Stimulated activated CD8-positive, alpha-beta memory T cell treated with anti-CD3 and anti-CD28 coated beads, Interleukin-4, amount 100 ng/mL, for 48 hours (primary cell): Measurements from ENCODE around the gene ABHD2.
"Not testable (repeated sequence)": the region's sequence is repeated elsewhere in the genome, so short reads cannot be mapped to it uniquely, and the experiment has no call there.

ENCODE experiments used
- DNase-seq: peaks from one replicate; pipeline ENCODE4 v3.0.0-alpha.2; 2020

Gene ABHD2

DNA sequence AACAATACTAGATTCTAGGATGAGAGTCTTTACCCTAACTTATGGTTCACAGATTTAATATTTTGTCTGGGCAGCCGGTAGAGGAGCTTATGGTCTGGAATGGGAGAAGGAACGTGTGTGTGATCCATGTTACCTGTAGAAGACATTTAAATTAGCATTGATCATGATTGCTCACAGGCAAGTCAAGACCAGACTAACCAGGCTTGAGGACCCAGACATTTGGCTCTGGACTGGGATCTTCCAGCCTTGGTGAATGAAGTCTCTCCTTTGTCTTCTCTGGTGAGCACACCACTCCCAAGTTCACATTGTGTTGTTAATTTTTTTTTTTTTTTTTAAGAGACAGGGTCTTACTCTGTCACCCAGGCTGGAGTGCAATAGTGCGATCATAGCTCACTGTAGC lies 11.7 kb downstream of the ABHD2 start:
- no peak for DNase-seq

DNA sequence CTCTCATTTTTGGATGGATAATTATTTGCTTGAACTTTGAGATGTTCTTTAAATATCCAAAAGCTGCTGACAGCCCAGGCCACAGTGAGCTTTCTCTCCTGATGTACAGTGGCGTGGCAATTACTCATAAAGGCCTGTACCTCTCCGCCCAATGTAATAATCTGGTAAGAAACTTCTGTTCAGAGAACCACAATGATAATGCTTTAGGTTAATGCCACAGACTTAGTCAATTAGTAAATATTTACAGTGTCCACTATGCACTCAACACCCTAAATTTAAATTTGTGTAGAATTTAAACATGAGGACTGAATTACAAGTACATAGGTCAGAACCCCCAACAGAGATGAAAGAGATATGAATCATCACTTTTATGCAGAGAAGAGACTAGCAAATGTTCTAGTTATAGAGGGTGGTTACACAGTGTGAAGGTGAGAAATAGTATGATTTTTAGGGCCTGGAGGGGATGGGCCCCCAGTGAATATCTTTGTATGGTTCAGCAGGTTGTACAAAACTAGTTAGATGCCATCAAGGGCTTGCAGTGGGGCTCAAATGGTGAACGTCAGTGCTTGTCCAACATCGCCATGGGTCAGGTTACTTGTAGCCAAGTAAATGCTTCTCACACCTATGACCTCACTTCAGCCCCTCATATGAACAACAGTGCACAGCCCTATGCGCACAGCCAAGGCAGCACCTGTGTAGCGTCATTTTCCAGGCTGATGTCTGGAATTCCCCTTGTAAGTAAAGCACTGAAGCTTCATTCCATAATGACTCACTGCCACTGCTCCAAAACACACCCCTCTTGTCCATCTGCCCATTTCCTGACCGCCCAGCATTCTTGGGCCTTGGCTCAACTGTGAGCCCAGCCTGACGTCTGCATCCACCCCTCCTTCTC lies 13.3 kb downstream of the ABHD2 start:
- no peak for DNase-seq

DNA sequence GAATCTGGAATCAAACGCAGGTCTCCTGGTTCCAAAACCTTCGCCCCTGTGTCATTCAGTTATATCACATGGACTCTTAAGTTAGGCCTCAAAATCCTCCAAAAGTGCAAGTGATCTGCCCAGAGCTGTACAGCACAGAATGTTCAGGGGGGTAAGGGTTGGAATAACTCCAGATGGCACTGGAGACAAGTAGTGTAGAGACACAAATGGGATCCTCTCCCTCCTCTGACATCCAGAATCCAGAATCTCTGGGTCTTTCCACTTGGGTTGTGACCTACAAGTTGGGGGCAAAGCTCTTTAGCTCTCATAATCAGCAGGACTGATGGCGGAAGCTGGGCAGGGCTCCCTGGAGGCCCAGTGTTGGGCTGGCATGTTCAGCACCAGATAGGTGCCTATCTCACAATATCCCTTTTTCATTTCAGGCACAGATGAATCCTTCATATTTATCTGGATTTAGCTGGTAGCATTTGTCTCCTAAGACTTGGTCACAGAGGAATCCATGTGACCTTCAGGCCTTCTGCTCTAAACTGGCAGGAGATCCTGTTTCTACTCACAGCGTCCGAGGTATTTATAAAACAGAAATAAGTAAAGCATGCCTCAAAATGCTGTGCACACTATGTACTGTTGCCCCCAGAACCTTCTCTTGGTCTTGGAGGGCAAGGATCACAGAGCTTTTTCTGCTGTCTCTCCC lies 15.4 kb downstream of the ABHD2 start:
- DNase-seq, result no peak

DNA sequence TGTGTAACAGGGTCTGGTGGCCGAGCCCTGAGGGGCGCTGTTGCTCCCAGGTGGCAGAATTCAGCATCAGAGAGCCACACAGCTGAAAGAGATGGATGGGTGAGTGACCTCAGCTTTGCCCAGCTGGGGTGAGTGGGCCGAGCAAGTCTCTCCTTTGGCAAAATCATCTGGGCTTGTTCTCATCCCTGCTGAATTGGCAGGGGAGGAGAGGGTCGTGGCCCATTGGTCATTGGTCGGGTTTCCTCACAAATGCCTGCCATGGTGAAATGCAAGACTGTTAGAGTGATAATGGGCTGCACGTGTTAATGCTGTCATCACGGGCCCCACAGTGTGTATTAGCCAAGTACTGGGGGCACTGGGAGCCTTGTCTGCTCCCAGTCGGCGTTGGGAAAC lies 15.9 kb downstream of the ABHD2 start:
- DNase-seq, result no peak

DNA sequence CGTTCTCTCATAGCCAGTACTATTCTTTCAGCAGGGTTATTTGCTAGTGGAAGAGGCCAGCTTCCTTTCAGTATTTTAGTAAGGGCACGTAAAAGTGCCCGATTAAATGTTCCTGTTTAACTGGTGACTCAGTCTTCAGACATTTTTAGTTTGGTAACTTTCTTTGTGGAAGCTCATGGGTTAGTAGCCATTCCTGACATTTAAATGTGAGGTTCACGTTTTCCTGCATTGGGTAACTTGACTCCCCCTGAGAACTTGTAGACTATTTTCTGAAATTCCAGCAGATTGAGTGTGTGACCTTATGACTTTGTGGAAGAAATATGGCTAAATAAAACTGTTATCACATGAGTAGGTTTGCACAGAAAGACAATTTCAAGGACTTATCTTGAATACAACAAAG lies 16.9 kb downstream of the ABHD2 start:
- no peak for DNase-seq

DNA sequence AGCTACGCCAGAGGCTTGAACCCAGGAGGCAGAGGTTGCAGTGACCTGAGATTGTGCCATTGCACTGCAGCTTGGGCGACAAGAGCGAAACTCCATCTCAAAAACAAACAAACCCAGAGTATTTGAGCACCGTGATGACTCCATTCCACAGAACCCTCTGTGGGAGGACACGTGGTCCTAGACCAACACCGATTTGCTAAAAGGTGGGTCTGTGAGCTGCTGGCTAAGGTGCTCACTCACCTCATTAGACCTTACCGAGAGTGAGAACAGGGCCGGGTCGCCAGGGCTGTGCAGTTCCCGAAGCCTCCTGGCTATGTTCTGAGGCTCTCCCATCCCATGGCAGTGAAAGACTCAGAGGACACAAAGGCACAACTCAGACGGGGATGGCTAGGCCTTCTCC lies 17.9 kb downstream of the ABHD2 start:
- DNase-seq, result no peak

DNA sequence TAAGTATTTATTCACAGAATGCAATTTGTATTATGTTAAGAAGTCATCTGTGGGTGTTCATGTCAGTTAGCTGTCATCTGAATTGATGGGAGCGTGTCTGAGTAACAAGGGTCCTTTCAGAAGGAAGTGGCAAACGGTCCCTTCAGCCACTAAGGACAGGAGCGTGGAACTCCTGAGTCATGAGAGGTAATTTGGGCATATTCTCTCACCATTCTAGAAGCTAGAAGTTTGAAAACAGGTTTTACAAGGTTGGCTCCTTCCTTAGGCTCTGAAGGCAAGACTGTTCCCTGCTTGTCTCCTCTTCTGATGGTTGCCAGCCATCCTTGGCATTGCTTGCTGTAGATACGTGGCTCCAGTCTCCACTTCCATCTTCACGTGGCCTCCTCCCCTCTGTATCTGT lies 19.7 kb downstream of the ABHD2 start:
- DNase-seq, result no peak

DNA sequence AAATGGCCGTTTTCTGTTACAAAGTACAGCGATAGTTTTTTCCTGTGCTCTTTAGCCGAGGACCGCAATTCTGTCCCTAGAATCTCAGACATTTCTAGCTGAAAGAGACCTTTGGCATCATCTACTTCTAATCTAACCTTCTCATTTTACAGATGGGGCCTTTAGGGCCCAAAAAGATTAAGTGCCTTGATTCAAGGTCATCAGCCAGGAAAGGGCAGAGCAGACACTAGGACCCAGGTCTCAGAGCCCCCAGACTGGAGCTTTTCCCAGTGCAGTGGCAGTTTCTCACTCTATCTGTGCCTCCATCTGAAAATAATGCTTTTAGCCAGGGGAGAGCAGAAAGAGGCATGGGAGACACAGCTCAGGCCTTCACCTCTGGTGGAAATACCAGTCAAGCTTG lies 20.6 kb downstream of the ABHD2 start:
- no peak for DNase-seq

DNA sequence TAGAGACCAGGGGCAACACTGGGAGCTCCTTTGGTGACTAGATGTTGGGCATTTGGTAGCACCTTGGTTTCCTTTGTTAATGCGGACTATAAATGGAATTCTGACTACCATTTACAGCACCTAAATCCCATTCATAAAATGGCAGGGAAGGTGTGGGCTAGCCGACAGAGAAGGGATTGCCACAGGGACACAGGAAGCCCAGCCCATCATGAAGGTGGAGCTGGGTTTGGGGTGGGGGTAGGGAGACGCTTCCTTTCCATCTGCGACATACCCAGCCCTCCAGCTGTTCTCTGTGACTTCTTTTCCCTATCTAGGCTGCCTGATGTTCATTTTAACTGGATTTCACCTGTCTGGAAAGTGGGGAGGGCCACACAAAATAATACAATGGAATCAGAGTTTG lies 21.0 kb downstream of the ABHD2 start:
- DNase-seq, result no peak

DNA sequence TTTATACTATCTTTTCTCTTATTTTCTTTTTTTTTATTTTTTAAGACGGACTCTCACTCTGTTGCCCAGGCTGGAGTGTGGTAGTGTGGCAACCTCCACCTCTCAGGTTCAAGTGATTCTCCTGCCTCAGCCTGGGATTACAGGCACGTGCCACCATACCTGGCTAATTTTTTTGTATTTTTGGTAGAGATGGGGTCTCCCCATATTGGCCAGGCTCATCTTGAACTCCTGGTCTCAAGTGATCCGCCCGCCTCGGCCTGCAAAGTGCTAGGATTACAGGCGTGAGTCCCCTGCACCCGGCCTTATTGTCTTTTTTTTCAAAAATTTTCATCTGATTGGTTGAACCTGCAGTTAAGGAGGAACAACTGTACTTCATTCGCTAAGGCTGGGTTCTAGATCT lies 21.8 kb downstream of the ABHD2 start:
- DNase-seq, result no peak

DNA sequence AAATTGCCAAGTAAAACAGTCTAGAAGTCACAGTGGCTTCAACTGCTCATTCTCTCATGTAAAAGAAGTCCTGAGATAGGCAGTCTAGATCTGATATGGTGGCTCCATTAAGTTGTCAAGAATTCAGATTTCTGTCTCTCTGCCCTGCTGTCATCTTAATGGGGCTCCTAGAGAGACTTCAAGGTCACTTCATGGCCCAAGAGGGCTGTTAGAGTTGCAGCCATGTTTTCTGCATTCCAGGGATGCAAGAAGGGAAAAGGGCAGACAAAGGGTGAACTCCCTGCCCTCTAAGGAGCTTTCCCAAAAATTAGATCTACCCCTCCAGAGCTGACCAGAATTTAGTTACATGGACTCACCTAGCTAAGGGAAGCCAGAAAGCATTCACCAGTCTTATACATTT lies 23.1 kb downstream of the ABHD2 start:
- no peak for DNase-seq

DNA sequence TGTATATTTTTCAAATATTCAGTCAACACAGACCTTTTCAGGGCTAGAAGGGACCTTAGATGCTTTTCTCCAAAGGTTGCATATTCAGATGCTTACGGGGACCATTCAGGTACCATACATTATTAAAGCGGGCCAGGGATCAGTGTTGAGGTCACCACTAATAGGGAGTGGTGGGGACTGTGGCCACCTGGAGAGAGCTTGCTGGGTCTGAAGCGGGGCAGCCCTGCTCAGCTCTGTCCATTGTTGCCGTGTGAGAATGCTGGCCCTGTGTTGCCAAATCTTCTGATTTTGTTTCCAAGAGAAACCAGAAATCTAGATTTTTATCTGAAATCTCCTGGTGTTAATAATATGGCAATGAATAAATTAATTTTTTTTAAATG lies 23.7 kb downstream of the ABHD2 start:
- no peak for DNase-seq

DNA sequence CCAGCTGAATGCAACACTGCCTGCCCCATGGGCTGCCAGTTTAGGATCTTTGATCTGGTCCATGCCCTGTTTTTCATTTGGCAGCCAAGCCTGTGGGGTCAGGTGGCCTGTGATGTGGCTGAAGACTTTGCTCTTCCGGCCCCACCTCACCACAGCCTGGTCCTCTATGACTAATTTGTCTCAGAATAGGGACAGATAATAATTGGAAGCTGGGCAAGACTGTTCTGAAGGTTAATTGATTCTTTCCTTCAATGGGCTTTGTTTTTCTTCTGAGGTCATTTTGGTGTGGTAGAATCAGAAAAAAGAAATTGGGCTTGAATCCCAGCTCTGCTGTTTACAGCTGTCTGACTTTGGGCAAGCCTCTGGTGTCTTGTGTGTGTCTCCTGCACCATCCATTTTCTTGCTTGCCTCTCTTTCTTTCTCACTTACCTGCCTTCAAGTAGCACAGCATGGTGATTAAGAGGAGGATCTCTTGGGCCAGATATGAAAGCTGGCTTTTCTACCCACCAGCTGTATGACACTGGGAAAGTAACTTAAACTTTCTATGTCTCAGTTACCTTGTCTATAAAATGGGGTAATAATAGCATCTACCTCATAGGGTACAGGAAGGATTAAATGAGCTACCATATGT lies 24.2 kb downstream of the ABHD2 start:
- no peak for DNase-seq

DNA sequence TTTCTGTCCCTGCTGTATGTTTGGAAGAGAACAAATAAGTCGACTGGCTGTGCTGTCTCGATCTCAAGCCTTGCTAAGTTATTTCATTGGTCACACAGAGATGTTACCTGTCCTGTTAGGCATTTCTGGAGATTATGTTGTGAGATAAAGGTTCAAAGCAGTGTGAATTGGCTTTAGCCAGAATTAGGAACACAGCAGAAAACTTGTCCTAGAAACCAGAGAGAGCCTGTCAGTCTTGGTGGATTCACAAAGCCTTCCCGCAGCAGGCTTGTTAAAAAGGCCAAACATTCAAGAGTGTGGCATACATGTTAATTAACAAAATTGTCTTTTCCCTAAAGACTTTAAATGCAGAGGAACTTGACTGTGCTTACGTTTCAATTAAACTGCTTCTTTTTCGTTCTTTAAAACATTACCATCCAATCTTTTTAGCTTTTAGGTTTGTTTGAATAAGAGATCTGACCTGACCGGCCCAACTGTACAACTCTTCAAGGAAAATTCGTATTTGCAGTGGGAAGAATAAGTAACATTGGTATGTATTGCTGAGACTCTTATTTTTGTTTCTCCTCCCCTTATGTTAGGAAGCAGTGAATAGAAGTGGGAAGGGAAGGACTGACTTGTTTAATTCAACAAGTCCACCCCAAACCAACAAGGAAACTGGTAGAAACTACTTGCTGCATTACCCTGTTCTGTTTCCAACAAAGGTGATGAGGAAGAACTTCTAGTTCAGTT lies 25.2 kb downstream of the ABHD2 start:
- no peak for DNase-seq

DNA sequence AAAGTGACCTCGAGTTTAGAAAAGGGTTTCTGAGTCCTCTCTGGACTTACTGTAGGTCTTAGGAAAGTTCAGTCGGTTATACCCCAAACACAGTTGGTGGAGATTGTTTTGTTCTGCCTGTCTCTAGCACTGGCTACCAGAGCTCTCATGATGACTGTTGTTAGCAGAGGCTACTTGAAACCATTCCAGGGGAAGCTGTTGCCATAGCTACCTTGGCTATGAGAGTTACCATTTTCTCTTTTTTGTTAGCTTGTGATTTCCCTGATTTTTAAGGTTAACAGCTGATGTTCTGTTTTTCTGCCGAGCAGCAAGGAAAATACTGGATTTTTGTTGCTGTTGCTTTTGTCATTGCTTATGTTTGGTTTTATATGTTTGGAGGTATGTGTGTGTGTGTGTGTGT lies 26.7 kb downstream of the ABHD2 start:
- no peak for DNase-seq

DNA sequence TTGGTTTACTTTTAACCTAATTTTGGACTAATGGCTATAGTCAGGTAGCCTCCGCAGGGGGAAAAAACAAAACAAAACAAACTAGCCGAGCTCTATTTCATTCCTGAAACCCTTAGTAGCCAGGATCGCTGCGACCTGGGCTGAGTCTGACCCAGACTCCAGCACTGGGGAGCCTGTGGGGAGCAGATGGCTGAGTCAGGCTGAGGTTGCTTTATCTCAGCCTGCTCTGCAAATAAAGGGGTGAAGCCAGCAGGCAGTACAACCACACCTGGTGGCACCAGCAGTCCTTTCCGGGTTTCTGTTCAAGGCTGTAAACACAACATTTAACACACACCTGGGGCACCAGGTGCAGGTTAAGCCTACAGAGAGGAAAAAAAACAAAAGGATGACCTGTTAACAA lies 27.3 kb downstream of the ABHD2 start:
- DNase-seq, result no peak

DNA sequence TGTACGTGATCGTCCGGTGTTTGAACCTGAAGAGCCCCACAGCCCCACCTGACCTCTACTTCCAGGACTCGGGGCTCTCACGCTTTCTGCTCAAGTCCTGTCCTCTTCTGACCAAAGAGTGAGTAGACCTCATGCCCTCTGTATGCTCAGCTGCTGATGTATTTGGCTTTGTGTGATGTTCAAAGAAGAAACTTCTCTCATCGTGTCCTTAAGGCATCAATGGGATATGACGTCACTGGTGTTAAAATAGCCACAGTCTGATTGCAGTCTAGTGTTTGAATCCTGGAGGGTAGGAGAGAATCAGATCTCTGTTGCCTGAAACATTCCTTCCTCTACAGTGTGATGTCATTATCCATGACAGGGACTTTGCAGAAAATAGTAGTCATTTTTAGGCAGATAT lies 28.1 kb downstream of the ABHD2 start:
- no peak for DNase-seq

DNA sequence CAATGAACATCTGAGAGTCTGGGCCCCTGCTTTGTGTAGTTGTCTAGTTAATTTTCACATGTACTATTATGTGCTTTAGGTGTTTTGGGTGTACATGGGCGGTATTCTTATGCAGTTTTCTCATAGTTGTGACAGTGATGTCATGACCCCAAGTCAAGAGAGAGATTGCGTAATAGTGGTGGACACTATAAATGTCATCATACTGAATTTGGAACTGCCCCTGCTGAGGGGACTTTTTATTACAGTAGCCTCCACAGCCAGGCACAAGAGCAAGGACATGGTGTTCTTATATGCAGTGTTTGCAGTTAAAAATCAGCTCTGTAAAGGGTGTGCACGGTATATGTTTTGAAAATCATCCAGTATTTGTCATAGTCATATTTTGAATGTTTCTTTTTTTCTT lies 29.5 kb downstream of the ABHD2 start:
- no peak for DNase-seq

DNA sequence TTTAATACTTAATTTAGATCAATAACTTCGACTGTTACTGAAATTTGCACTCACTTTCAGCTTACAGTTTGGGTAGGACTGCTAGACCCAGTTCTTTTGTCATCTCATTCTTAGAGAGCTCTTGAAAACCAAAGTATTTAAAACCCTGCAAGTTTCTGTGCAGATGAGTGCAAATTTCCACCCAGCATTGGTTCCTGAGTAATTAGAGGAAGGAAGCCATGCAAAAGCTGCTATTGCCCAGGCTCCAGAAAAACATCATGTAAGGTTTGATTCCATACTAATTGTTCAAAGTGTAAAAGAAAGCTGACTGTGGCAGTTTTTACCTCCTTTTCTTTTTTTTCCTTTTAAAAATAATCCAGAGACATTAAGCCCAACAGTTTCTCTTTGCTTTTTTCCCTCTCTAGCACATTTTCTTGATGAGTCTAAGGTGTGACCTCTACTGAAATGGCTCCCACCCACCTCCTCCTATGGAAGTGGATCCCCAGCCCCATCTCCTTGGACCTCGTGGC lies 30.3 kb downstream of the ABHD2 start:
- no peak for DNase-seq

DNA sequence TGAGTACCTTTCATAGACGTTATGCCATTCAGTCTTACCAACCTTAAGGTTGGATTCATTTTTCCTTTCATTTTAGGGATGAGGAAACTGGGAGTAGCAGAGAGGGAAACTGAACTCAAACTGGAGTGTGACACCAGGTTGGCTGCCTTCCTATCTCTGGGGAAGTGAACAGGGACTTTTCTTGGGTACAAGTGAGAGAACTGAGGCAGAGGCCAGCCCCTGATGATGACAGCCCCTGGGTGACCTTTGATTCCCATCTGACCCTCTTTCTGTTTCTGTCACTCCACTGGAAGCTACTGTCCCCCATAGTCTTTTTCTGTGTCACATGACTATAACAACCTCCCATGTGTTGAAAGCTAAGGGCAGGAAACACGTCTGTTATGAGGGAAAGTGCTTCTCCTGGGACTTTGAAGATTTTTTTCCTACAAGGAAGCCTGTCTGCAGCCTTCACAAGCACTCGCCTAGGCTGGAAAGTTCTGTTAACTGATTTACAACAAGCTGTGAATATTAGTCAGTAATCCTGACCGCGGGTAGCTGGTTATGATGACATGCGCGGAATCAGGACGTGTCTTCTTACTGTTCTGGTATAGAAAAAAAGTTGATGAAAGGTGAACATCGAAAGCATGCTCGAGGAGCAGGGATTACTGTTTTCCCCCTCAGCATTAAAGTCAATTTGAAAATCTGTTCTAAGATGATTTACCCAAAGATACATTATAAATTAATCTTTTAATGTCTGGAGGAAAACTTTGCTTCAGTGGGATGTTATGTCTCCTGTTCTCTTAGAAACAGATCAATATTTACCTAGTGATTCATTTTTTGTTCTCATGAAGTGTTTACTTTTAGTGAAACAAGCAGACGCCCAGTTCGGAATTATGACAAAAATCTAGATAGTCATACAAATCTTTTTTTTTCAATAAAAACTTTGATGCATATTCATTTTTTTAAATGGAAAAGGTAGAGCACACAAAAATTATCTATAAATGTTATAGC lies 31.5 kb downstream of the ABHD2 start:
- no peak for DNase-seq

DNA sequence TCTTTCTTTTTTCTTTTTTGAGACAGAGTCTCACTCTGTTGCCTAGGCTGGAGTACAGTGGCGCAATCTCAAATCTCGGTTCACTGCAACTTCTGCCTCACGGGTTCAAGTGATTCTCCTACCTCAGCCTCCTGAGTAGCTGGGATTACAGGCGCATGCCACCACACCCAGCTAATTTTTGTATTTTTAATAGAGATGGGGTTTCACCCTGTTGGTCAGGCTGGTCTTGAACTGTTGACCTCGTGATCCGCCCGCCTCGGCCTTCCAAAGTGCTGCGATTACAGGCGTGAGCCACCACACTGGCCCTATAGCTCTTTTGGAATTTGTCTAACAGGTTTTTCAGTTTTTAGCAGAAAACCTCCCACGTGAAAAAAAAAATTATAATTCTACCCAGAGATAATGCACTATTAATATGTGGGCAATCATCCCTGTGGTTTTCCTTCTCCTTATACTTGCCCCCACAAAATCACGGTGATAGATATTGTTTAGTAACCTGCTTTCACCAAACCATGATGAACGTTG lies 32.3 kb downstream of the ABHD2 start:
- DNase-seq, result not testable (repeated sequence)

DNA sequence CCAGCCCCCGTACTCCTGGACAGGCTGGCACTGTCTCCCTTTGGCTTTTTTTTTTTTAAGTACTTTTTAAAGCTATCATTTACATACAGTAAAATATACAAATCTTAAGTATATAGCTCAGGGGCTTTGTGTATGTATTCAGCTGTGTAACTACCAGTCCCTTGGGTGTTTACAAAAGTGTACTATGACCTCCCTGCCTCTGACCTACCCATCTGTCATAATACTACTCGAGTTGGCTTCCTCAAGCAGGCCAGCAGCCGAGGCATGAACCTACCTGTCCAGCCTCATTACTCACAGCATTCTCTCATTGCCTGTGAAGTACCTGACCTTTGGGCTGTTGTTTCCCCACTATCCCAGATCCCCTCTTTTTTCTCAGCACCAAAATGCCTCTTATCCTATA lies 33.2 kb downstream of the ABHD2 start:
- no peak for DNase-seq
